GM12878 (cell line): ENCODE data around the gene UBR7.

Experiments
- EP300 ChIP-seq, 2 experiments: fragments of 150-350 bp in 1 of 2; IDR thresholded peaks; 2 replicates each; pipeline ENCODE4 v1.6.1; 2011 to 2012; ENCODE audit warnings: low read depth in 2 of 2, low read length in 2 of 2, borderline replicate concordance in 1 of 2, improper control_type of control experiment in 1 of 2, inconsistent platforms in 1 of 2; ENCODE audit not compliant: control insufficient read depth in 1 of 2
- JUND ChIP-seq: IDR thresholded peaks from 2 replicates; pipeline ENCODE4 v1.6.1; 2012; ENCODE audit warnings: low read depth, mild to moderate bottlenecking, low read length, improper control_type of control experiment, moderate library complexity
- SRF ChIP-seq, 2 experiments: IDR thresholded peaks; 2 replicates each; pipeline ENCODE4 v1.6.1; 2011; ENCODE audit warnings: low read depth in 2 of 2, low read length in 2 of 2, mild to moderate bottlenecking in 1 of 2, moderate library complexity in 1 of 2
- ZNF274 ChIP-seq: IDR thresholded peaks from one replicate; pipeline ENCODE4 v1.8.0; 2011; ENCODE audit not compliant: insufficient read length, insufficient read depth
- TF ChIP-seq, protein P1 (sequence below), 3 experiments: IDR thresholded peaks in 2 of 3; conservative IDR thresholded peaks in 1 of 3; 2 replicates each; pipeline ENCODE4 v1.5.1; 2011; ENCODE audit warnings: low read depth in 3 of 3, low read length in 3 of 3, mild to moderate bottlenecking in 3 of 3, control low read depth in 2 of 3, moderate library complexity in 2 of 3, inconsistent platforms in 1 of 3, mixed read lengths in 1 of 3; ENCODE audit not compliant: control insufficient read depth in 2 of 3, insufficient read depth in 1 of 3; ENCODE audit errors: extremely low read depth in 1 of 3

DNA sequence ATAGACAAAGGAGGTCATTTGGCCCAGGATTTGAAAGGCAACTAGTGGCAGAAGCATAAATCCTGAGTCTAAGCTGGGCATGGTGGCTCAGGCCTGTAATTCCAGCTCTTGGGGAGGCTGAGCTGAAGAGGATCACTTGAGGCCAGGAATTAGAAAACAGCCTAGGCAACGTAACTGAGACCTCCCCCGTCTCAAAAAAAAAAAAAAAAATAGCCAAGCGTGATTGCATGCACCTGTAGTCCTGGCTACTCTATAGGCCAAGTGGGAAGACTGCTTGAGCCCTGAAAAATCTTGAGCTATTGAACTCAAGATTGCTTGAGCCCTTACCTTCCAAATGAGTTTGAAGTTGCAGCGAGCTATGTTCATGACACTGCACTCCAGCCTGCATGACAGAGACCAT lies 8.0 kb upstream of the UBR7 start:
- TF ChIP-seq EP300 (IDR thresholded peaks at IDR 0.05; ENCODE audit: borderline replicate concordance in 1 of 2, control insufficient read depth in 1 of 2, low read depth in 2 of 2, low read length in 2 of 2) = no peak
- TF ChIP-seq SRF (IDR thresholded peaks at IDR 0.05; ENCODE audit: low read depth in 2 of 2, low read length in 2 of 2) = no peak
- no peak for TF ChIP-seq JUND
- TF ChIP-seq, protein P1, sequence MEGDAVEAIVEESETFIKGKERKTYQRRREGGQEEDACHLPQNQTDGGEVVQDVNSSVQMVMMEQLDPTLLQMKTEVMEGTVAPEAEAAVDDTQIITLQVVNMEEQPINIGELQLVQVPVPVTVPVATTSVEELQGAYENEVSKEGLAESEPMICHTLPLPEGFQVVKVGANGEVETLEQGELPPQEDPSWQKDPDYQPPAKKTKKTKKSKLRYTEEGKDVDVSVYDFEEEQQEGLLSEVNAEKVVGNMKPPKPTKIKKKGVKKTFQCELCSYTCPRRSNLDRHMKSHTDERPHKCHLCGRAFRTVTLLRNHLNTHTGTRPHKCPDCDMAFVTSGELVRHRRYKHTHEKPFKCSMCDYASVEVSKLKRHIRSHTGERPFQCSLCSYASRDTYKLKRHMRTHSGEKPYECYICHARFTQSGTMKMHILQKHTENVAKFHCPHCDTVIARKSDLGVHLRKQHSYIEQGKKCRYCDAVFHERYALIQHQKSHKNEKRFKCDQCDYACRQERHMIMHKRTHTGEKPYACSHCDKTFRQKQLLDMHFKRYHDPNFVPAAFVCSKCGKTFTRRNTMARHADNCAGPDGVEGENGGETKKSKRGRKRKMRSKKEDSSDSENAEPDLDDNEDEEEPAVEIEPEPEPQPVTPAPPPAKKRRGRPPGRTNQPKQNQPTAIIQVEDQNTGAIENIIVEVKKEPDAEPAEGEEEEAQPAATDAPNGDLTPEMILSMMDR (IDR thresholded peaks at IDR 0.05 in 2 of 3, conservative IDR thresholded peaks at IDR 0.05 in 1 of 3; ENCODE audit: control insufficient read depth in 2 of 3, extremely low read depth in 1 of 3, insufficient read depth in 1 of 3, low read depth in 3 of 3, low read length in 3 of 3) = no peak
- no peak for TF ChIP-seq ZNF274
